Transverse colon (tissue), 4 donors: ENCODE measurements around the gene PHAF1. TPM values are rescaled to one million over a fixed set of nuclear protein-coding genes. Genes with fewer than 3 reads are reported as not detected.

Experiments
- DNase-seq: peaks from one replicate; pipeline ENCODE4 v3.0.0-alpha.2; 2019
- H3K27ac ChIP-seq, 4 donors: fragments of 200-600 bp; sonication (generic); 2 replicates each; pipeline ENCODE4 v1.5.1; 2016 to 2018; ENCODE audit warnings: inconsistent platforms in 4 of 4
- H3K27me3 ChIP-seq: fragments of 200-600 bp; sonication (generic); 2 replicates; pipeline ENCODE4 v1.5.1; 2017; ENCODE audit warnings: inconsistent platforms
- H3K36me3 ChIP-seq, 4 donors: fragments of 200-600 bp; sonication (generic); 2 replicates each; pipeline ENCODE4 v1.5.1; 2017 to 2019; ENCODE audit warnings: inconsistent platforms in 4 of 4
- H3K4me1 ChIP-seq, 4 donors: fragments of 200-600 bp; sonication (generic); 2 replicates each; pipeline ENCODE4 v1.5.1; 2017 to 2020; ENCODE audit warnings: inconsistent platforms in 4 of 4
- H3K4me3 ChIP-seq, 4 donors: fragments of 200-600 bp; sonication (generic); 1 replicate in 1 of 4; 2 replicates in 3 of 4; pipeline versions ENCODE4 v1.5.1 to v1.6.1; 2017 to 2019; ENCODE audit warnings: inconsistent platforms in 4 of 4
- H3K9me3 ChIP-seq, 2 donors: fragments of 200-600 bp; sonication (generic); 2 replicates each; pipeline ENCODE4 v1.5.1; 2017 to 2019; ENCODE audit warnings: inconsistent platforms in 2 of 2
- CTCF ChIP-seq, 5 experiments: fragments of 200-600 bp in 3 of 5; fragments of 450-650 bp in 2 of 5; sonication (generic) in 3 of 5; IDR thresholded peaks; 1 replicate in 2 of 5; 2 replicates in 3 of 5; pipeline ENCODE4 v1.5.1; 2016 to 2017; ENCODE audit warnings: antibody characterized with exemption in 5 of 5, inconsistent platforms in 3 of 5, mild to moderate bottlenecking in 2 of 5, moderate library complexity in 1 of 5
- EP300 ChIP-seq: sonication (generic); formaldehyde crosslinking; IDR thresholded peaks from one replicate; pipeline ENCODE4 v1.6.1; 2017; ENCODE audit warnings: antibody characterized with exemption, low read depth
- POLR2A ChIP-seq: fragments of 450-650 bp; IDR thresholded peaks from one replicate; pipeline ENCODE4 v1.6.1; 2016; ENCODE audit warnings: antibody characterized with exemption, mild to moderate bottlenecking, moderate library complexity
- POLR2AphosphoS5 ChIP-seq, 3 donors: sonication (generic); formaldehyde crosslinking; IDR thresholded peaks; one replicate each; pipeline ENCODE4 v1.6.1; 2016; ENCODE audit warnings: antibody characterized with exemption in 3 of 3
- WGBS, 2 donors: methylation state at CpG; one replicate each; pipeline ENCODE4 v1.1.5; 2018; ENCODE audit warnings: low coverage in 1 of 2; 5-methylcytosine and 5-hydroxymethylcytosine counted together
- in situ Hi-C, 4 donors: fragments of 200-750 bp; cut with MboI; loops; one replicate each; pipeline versions ENCODE4 v1.15.0 to v1.15.1; 2017; ENCODE audit warnings: low sequenced_read_pairs in 3 of 4, low pct_ligation_motif_present in 1 of 4, low pct_unique_long_range_greater_than_20kb in 1 of 4
- intact Hi-C: fragments of 100-400 bp; cut with DNase I; formaldehyde crosslinking; loops from one replicate; pipeline ENCODE4 v1.15.1; 2023; ENCODE audit warnings: low total_unique reads
- total RNA-seq, 4 donors: library from RNA; depleted of rRNA; stranded (reverse); fragments of >200 nt; gene quantifications; one replicate each; pipeline ENCODE4 v1.1.0, GENCODE V29; 2016

PHAF1 gene
- total RNA-seq, 4 donors from 2014 or later, result 13.3 to 23.8 (median 17.7) TPM

GRCh38 chr16:67179421-67180080, 69.8 kb downstream of the PHAF1 start:
- H3K27ac ChIP-seq, result no peak overlapping the region
- no peaks in the 10 kb centered on the region for H3K36me3 ChIP-seq
- no peaks in the 10 kb centered on the region for H3K9me3 ChIP-seq
- H3K4me3 ChIP-seq, result no peak overlapping the region
- in situ Hi-C loops (no loop called here), intact Hi-C loops (no loop called here)
- DNase-seq, result no peak
- H3K4me1 ChIP-seq, result peaks cover 23 to 38% (median 29%) of the 10 kb centered on the region in 4 donors
- no peaks in the 10 kb centered on the region for H3K27me3 ChIP-seq
- no peak for TF ChIP-seq POLR2A
- no peak for TF ChIP-seq POLR2AphosphoS5 (IDR thresholded peaks at IDR 0.05)
- no peak for TF ChIP-seq EP300
- TF ChIP-seq CTCF (IDR thresholded peaks at IDR 0.05), result no peak
- WGBS, 2 donors, result 89 to 97% methylated on average over 6 to 13 of the region's 13 CpGs

GRCh38 chr16:67180166-67180565, 70.4 kb downstream of the PHAF1 start:
- intact Hi-C loops (no loop called here), in situ Hi-C loops (no loop called here)
- no peaks in the 10 kb centered on the region for H3K36me3 ChIP-seq
- WGBS, 2 donors, result 96% methylated on average over 13 of the region's 16 CpGs; no CpG with 5 or more reads in 1 of the 2 donors
- H3K27me3 ChIP-seq, result no peaks in the 10 kb centered on the region
- no peak for DNase-seq
- TF ChIP-seq CTCF (IDR thresholded peaks at IDR 0.05) (no peak), POLR2AphosphoS5 (IDR thresholded peaks at IDR 0.05) (no peak), POLR2A (no peak), EP300 (no peak)
- no peak overlapping the region for H3K4me3 ChIP-seq
- no peak overlapping the region for H3K27ac ChIP-seq
- no peaks in the 10 kb centered on the region for H3K9me3 ChIP-seq
- H3K4me1 ChIP-seq, result peaks cover 24 to 40% (median 31%) of the 10 kb centered on the region in 4 donors

- Histone ChIP-seq H3K27me3 (no peaks in the 10 kb centered on the region), H3K4me3 (no peak overlapping the region), H3K27ac (peak overlapping the region; percentile 5 to 56 (median 48)), H3K4me1 (peaks cover 25 to 48% (median 38%) of the 10 kb centered on the region in 4 donors), H3K36me3 (no peaks in the 10 kb centered on the region), H3K9me3 (no peaks in the 10 kb centered on the region)
- intact Hi-C loops (no loop called here), in situ Hi-C loops (no loop called here)
- DNase-seq, result peak; percentile 41
- TF ChIP-seq POLR2A (no peak), POLR2AphosphoS5 (IDR thresholded peaks at IDR 0.05) (peak in 1 of 3 donors; percentile 12)
- WGBS, 2 donors, result 58 to 80% methylated on average over 1 to 2 of the region's 2 CpGs
Observed at GRCh38 chr16:67181346-67181745, 71.6 kb downstream of the PHAF1 start.

- H3K4me1 ChIP-seq, result peaks cover 25 to 48% (median 38%) of the 10 kb centered on the region in 4 donors
- in situ Hi-C loops (no loop called here), intact Hi-C loops (no loop called here)
- DNase-seq, result no peak
- TF ChIP-seq CTCF (IDR thresholded peaks at IDR 0.05) (no peak), POLR2A (no peak), EP300 (no peak), POLR2AphosphoS5 (IDR thresholded peaks at IDR 0.05) (no peak)
- H3K27me3 ChIP-seq, result no peaks in the 10 kb centered on the region
- H3K27ac ChIP-seq, result peak overlapping the region in 2 of 4 donors; percentile 94 to 96
- WGBS, 2 donors, result 72 to 90% methylated on average over 2 of the region's 2 CpGs
- no peaks in the 10 kb centered on the region for H3K36me3 ChIP-seq
- H3K9me3 ChIP-seq, result no peaks in the 10 kb centered on the region
- H3K4me3 ChIP-seq, result no peak overlapping the region
Observed at GRCh38 chr16:67182288-67182687, 72.5 kb downstream of the PHAF1 start.

- H3K27me3 ChIP-seq, result no peaks in the 10 kb centered on the region
- intact Hi-C loops, result no loop called here
Observed at GRCh38 chr16:67183284-67183626, 73.5 kb downstream of the PHAF1 start.

More at GRCh38 chr16:67183284-67183626, 73.5 kb downstream of the PHAF1 start:
- DNase-seq, result no peak
- H3K9me3 ChIP-seq, result no peaks in the 10 kb centered on the region
- no peak for TF ChIP-seq EP300
- no peak for TF ChIP-seq POLR2A
- TF ChIP-seq CTCF (IDR thresholded peaks at IDR 0.05), result no peak
- TF ChIP-seq POLR2AphosphoS5 (IDR thresholded peaks at IDR 0.05), result peak in 1 of 3 donors; percentile 3
- H3K27ac ChIP-seq, result peak overlapping the region; percentile 93 to 96 (median 94)
- H3K4me3 ChIP-seq, result peak overlapping the region in 3 of 4 donors; percentile 52 to 77 (median 64)
- H3K4me1 ChIP-seq, result peaks cover 18 to 42% (median 31%) of the 10 kb centered on the region in 4 donors
- no peaks in the 10 kb centered on the region for H3K36me3 ChIP-seq
- in situ Hi-C loops, result no loop called here
- 3 to 21% methylated on average over 3 to 11 of the region's 11 CpGs for WGBS, 2 donors
